GM21737 (cell line): ENCODE data around the gene MFAP1.

Experiments used
- ATAC-seq: cut with Tn5 transposase; IDR thresholded peaks from one replicate; pipeline ENCODE4 v1.9.1; 2021; ENCODE audit warnings: mild to moderate bottlenecking, moderate library complexity; ENCODE audit not compliant: unreplicated experiment

MFAP1 gene

GRCh38 chr15:43777267-43777914 is 47.1 kb downstream of the MFAP1 start:
- peak; percentile 55 for ATAC-seq

DNA sequence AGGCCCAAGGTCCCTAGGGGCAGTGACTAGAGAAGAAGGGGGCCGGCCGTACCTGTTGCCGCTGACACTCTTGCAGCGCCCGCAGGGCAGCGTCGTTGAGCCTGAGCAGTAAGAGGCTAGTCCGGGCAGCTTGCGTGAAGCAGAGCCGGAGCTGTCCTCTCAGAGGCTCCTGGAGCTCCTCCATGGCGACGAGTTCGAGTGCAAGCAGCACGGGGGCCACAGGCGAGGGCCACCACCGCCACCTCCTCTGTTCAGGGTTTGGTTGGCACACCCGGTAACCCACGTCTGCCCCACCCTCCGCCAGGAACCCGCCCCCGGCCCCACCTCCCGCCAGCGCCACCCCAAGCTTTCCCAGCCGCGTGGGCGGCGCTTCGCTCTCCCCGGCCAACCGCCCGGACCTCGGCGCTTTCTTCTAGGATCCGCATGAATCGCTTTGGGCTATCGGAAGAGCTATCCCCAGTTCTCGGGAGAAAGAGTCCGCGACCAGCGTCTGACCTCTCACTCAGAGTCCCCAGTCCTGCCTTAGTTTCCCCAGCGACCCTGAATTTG is 47.7 kb downstream of the MFAP1 start, which contains the start of gene ELL3:
TSS of gene ELL3 (minus strand) at position 249 of the 549 bp plus-strand sequence. CDS start at position 184, 65 bp downstream.
- peak; percentile 26 for ATAC-seq

DNA sequence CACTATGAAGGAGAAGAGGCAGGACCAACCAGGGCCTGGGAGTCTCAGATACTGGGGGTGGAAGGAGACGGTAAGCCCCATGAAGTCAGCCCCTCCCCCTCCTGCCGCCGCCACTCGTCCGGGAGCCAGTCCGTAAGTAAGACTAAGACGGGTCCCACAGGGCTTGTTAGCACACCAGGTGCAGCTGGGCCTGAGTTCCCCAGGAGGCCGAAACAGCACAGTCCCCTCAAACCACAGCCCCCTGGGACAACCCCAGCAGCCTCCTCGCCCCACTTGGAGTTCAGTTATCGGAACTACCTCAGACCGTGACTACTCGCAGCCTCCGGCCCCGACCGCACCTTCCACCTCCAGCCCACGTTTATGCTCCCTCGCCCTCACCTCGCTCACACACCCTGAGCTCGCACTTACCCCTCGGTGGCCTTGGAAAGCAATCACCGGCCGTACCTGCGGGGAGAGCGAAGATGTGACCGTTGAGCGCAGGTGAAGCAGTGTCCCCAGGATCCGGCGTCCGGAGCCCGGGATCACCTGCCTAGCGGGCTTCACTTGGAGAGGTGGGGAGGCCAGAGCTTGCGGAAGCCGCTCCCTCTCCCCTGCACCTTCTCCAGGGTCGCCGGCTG is 48.3 kb downstream of the MFAP1 start:
- peak; percentile 54 for ATAC-seq

GRCh38 chr15:43775411-43775965 is 49.0 kb downstream of the MFAP1 start:
- ATAC-seq, result no peak

DNA sequence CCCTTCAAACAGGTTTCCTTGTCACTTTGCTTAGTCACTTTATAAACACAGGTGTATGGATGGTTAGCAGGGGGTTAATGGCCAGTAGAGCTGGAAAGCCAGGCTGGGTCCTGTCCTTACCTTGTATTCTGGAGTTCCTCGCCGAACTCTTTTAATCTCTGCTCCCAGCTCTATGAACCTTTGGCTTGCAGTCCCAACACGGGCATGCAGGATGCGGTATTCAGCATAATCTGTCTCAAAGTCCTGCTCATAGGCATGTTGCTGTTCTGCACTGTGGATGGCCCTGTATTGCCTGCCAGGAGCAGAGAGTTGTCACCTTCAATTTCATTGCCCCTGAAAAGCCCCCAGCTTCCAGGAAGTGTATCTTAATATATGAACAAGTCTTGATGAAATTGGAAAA is 50.4 kb downstream of the MFAP1 start:
- no peak for ATAC-seq

DNA sequence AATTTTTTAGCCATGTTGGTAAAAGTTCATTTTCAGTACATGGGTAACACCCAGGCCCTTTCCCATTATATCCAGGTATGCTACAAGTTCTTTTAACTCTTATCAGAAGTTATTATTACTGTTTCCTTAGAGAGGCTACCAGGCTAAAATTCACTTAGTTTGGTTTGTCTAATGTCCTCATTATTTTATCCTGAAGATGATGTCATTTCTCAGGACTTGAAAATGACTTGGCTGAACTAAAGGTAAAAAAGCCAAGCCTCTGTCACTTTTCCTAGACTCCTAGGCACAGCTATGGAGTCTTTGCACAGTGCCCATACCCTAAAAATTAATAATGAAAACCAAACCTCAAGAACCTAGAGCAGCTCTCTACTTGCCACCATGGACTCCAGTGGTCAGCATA is 51.9 kb downstream of the MFAP1 start:
- ATAC-seq, result no peak

- ATAC-seq, result no peak
These were observed 52.7 kb downstream of the MFAP1 start for GRCh38 chr15:43771816-43772215.

DNA sequence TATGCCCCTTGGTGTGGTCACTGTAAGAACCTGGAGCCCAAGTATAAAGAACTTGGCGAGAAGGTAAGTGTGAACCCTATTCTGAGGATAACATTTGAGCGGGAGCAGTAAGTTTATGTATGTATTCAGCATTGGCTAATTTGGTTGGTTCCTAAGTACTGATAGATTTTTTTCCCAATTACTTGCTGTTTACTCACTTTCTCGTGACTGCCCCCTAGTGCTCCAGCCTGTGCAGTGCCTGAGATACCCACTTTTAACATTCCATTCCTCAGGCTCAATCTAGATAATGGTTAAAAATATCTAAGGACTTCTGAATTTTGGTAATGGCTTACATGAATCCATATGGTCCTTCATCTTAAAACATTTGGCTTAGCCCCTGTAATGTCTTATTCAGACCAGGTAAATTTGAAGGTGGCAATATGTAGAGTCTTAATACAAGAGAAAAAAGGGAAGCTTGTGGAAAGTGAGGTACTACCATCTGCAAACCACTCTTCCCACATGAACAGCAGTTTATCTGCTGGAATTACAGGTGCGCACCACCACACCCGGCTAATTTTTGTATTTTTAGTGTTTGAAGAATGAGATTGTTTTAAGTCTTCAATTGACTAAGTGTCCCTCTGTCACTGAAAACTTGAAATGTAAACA is 54.8 kb downstream of the MFAP1 start:
- no peak for ATAC-seq

DNA sequence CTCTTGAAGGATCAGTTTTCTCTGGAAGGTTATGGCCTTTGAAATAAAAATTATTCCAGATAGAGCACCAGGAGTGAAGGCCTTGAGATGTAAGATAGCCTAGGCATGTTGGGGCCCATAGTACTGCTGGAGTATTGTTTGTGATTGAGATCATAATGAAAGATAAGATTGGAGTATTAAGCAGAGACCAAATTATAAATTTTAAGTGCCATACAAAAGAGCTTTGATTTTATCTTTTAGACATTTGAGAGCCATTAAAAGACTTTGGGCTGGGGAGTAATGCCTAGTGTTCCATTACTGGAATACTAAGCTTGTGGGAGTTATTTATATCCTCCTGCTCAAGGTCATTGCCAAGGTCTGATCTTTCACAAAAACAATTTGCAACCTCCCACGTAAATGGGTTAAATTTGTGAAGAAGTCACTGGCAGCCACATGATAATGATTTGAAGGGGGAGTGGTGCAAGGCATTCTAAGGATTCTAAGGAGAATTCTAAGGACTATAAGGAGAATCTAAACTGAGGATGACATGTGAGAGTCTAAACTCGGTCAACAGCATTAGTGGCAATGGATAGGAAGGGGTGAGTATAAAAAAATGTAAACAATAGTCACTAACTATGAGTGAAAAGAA is 60.6 kb downstream of the MFAP1 start:
- ATAC-seq, result no peak

DNA sequence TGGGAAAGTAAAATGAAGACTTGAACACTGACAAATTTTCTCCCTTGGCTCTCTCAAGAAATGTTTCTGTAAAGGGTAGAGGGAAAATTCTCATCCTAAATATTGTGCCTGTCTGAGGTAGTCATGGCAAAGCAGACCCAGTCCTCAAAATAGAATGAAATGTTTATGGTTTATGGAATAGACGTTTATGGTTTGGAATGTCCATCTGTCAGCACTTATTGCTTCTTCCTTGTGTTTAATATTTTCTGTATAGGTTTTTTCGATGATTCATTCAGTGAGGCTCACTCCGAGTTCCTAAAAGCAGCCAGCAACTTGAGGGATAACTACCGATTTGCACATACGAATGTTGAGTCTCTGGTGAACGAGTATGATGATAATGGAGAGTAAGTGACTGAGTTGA is 61.7 kb downstream of the MFAP1 start:
- ATAC-seq, result no peak
